ENCODE results near the gene TRPV4. TPM values are rescaled to one million over a fixed set of nuclear protein-coding genes. Genes with fewer than 3 reads are reported as not detected.

TRPV4 gene
- total RNA-seq, 2 experiments from 2014 or later, result not detected

DNA sequence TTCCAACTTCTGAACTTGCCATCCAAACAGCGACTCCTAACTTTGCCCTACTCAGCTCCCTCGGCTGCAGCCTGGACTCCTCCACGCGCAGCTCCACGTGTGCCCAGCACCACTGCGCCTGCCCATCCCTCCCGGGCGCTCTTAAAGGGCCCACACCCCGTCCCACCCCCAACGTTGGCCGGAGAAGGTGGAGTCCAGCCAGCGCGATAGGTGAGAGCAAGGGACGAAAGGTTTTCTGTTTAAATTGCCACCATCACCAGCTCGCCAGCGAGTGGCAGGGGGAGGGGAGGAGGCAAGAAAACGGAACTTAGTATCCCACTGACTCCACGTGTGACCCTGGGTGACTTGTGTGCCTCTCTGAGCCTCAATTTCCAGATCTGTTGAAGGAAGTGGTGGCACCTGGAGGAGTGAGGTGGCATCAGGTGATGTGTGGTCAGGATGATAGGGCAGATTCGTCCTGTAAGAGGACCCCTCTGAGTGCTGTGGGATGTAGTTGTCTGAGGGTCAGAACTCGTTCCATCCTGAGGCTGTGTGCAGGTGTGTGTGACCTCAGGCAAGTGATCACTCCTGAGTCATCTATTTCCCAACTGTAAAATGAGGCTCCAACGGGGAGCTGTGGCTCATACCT is 59.7 kb downstream of the TRPV4 start:
- ATAC-seq, result no peak
- peaks cover 7% of the 10 kb centered on the region for H3K4me1 Mint-ChIP-seq

DNA sequence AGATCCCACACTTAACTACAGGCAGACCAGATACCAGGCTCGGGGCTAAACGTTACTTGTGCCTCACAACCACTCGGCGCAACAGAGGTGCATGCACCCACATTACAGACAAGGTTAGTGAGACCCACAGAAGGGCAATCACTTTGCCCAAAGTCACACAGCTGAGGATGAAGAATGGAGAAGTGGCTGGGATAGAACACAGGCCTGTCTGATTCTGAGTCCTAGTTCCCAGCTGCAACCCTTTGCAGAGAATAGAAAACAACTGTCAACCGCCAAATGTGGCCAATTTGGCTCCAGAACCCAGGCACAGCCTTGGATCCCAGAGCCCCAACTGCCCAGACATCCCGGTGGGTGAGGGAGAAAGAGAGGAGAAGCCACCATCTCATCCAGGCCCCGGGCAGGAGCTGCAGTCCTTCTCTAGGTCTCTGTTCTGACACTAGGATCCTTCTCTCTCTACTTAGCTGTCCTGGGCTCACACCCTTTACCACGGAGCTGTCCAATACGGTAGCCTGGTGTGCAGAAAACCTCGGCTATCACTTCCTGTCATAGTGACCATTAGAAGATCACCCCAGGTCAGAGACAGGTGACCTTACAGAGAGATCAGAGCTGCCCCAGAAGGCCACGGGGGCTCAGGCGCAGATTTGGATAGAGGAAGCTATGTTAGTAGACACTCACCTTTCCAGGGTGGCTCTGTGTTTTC is 60.4 kb downstream of the TRPV4 start:
- DNase-seq (no peak), ATAC-seq (no peak)
- H3K4me3 Mint-ChIP-seq, result no peak overlapping the region
- intact Hi-C loops (cut with DNase I, micrococcal nuclease), result no loop called here
- H3K27me3 Mint-ChIP-seq, result peaks cover 2% of the 10 kb centered on the region
- ChIA-PET CTCF (interaction anchor here (0.7 to 6.6 kb wide), 8 partner anchors 19 to 254 kb away, joined by 3 to 58 read pairs (median 5); partner anchors contain the start of gene MMAB), POLR2A (no interaction called here)
- no peaks in the 10 kb centered on the region for H3K36me3 Mint-ChIP-seq (ENCODE audit: low read depth)
- no peak overlapping the region for H3K27ac Mint-ChIP-seq
- peaks cover 7% of the 10 kb centered on the region for H3K4me1 Mint-ChIP-seq
- H3K9me3 Mint-ChIP-seq (ENCODE audit: low read depth), result no peaks in the 10 kb centered on the region

More for the DNA sequence above, 59.7 kb downstream of the TRPV4 start:
- H3K27ac Mint-ChIP-seq, result no peak overlapping the region
- no peak for DNase-seq
- CTCF ChIA-PET, result interaction anchor here (0.8 to 6.6 kb wide), 11 partner anchors 19 to 340 kb away, joined by 3 to 58 read pairs (median 5); partner anchors contain the start of gene MMAB
- H3K36me3 Mint-ChIP-seq (ENCODE audit: low read depth), result no peaks in the 10 kb centered on the region
- POLR2A ChIA-PET, result no interaction called here
- H3K27me3 Mint-ChIP-seq, result peaks cover 2% of the 10 kb centered on the region
- no peak overlapping the region for H3K4me3 Mint-ChIP-seq
- intact Hi-C loops (cut with DNase I, micrococcal nuclease), result loop anchor here in 1 of 2 experiments (2.0 kb wide), 1 partner anchor 341 kb away; no protein-coding TSS in a partner anchor
- H3K9me3 Mint-ChIP-seq (ENCODE audit: low read depth), result no peaks in the 10 kb centered on the region

DNA sequence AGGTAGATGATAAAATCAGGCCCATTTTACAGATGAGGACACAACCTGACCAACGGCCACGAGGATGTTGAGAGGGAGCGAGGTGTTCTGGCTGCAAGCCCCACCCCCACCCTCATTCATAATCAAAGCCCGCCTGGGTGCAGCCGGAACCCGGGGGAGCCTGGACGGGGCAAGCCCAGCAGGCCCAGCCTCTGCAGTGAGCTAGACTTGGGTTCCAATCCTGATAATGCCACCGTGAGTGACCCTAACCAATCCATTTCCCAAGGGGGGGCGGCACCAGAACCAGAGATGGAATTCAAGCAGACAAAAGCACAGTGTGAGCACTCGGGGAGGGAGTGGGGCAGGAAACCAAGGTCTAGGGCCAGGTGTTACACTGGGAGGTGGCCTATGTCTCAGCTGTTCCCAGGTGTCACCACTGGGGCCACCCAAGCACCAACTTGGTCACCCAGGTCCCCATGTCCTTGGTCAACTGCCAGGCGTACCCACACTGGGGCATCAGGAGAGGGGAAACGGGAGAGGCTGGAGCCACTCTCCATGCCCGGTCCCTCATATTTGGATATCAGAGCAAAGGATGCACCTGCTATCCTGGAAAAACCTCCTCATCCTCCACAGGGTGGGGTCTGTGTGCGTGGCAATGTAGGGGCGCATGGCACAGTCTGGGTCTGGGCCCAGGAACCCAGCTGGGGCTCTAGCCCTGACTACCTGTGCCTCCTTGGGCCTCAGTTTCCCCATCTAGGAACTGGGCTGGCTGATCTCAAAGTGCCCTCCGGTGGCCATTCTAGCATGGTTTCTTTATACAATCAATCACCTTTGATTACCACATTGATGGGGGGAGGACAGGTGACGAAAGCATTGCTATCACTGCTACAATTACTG is 61.2 kb downstream of the TRPV4 start:
- DNase-seq, result no peak
- ChIA-PET CTCF (interaction anchor here (0.6 to 2.2 kb wide), 6 partner anchors 14 to 579 kb away, joined by 3 to 10 read pairs (median 4); partner anchors contain the start of gene MMAB), POLR2A (no interaction called here)
- H3K4me3 Mint-ChIP-seq, result no peak overlapping the region
- no peaks in the 10 kb centered on the region for H3K36me3 Mint-ChIP-seq (ENCODE audit: low read depth)
- peaks cover 2% of the 10 kb centered on the region for H3K27me3 Mint-ChIP-seq
- peaks cover 2% of the 10 kb centered on the region for H3K4me1 Mint-ChIP-seq
- H3K9me3 Mint-ChIP-seq (ENCODE audit: low read depth), result no peaks in the 10 kb centered on the region
- ATAC-seq, result no peak
- H3K27ac Mint-ChIP-seq, result no peak overlapping the region
- intact Hi-C loops (cut with DNase I, micrococcal nuclease), result no loop called here

DNA sequence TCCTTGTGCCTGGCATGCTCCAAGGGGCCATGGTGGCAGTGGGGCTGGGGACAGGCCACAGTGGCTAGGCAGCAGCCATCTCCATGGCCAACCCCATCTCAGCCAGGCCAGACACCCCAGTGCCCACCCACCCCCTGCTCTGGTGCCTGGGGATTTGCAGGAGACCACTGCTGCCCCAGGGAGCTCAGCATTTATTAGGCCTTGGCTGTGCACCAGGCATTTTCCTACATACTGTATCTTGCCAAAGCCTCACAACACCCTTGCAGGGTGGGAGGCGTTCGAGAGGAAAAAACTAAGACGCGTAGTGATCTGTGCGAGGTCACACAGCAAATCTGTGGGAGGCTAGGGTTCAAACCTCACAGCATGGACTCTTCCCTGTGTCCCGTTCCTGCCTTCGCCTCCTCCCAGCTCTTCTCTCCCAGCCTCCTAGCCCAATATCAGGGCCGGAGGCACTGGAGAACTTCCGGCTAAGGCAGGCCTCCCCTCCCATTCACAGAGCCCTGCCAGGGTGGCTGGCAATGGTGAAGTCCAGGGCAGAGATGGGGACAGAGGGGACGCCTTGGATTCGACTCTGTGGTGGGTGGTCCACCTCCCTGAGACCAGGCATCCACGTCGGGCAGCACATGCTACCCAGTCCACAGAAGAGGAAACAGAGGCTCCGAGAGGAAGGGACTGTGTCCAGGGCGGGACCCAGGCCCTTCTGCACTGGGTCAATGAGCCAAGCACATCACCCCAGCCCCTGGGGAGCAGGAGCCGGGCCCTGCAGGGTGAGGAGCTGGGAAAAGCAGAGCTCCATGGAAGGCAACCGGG is 62.1 kb downstream of the TRPV4 start:
- Mint-ChIP-seq H3K4me1 (peaks cover 2% of the 10 kb centered on the region), H3K27me3 (peaks cover 2% of the 10 kb centered on the region), H3K36me3 (ENCODE audit: low read depth) (no peaks in the 10 kb centered on the region), H3K9me3 (ENCODE audit: low read depth) (no peaks in the 10 kb centered on the region), H3K27ac (no peak overlapping the region), H3K4me3 (no peak overlapping the region)
- ChIA-PET POLR2A (no interaction called here), CTCF (interaction anchor here (0.7 to 2.2 kb wide), 2 partner anchors 15 to 174 kb away, joined by 3 to 6 read pairs; no protein-coding TSS in a partner anchor)
- no peak for ATAC-seq
- intact Hi-C loops (cut with DNase I, micrococcal nuclease), result no loop called here
- DNase-seq, result no peak

DNA sequence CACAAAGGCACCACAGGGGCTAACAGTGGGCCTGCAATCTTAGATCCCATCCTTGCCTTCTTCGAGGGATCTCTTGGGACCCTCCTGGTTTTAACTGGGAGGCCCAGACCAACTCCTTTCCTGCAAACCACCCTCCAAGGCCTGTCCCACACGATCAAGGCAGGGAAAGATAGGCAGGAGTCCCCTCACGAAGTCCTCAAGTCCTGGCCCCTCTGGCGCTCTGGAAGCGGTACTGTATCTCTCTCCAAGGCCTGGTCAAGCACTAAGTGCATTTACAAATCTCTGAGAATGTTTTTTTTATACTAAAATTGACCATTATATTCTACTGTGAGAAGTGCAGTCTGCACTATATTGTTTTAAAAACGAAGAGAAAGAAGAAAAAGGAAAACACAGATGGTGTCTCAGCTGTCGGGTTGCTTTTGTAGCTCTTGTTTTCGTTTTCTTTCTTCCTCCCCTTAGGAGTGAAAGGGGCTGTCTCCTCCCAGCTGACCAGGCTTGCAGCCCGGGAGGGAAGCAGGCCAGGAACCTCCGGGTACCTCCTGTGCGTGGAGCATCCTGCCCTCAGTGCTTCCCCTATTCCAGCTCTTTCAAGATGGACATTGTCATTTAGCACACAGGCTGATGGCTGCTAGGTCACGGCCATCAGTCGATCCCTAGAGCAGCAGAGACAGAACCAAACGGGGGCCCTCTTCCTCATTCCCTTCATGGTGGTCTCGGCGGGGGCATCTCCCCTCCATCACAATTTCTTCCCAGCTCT is 62.9 kb downstream of the TRPV4 start:
- no peaks in the 10 kb centered on the region for H3K36me3 Mint-ChIP-seq (ENCODE audit: low read depth)
- H3K4me3 Mint-ChIP-seq, result no peak overlapping the region
- H3K27me3 Mint-ChIP-seq, result peaks cover 2% of the 10 kb centered on the region
- CTCF ChIA-PET, result interaction anchor here (2.2 kb wide), 1 partner anchor 173 kb away, joined by 6 read pairs; no protein-coding TSS in a partner anchor
- no peak for DNase-seq
- POLR2A ChIA-PET, result no interaction called here
- no peak for ATAC-seq
- intact Hi-C loops (cut with DNase I, micrococcal nuclease), result no loop called here
- no peak overlapping the region for H3K27ac Mint-ChIP-seq
- H3K9me3 Mint-ChIP-seq (ENCODE audit: low read depth), result no peaks in the 10 kb centered on the region
- H3K4me1 Mint-ChIP-seq, result peaks cover 2% of the 10 kb centered on the region

DNA sequence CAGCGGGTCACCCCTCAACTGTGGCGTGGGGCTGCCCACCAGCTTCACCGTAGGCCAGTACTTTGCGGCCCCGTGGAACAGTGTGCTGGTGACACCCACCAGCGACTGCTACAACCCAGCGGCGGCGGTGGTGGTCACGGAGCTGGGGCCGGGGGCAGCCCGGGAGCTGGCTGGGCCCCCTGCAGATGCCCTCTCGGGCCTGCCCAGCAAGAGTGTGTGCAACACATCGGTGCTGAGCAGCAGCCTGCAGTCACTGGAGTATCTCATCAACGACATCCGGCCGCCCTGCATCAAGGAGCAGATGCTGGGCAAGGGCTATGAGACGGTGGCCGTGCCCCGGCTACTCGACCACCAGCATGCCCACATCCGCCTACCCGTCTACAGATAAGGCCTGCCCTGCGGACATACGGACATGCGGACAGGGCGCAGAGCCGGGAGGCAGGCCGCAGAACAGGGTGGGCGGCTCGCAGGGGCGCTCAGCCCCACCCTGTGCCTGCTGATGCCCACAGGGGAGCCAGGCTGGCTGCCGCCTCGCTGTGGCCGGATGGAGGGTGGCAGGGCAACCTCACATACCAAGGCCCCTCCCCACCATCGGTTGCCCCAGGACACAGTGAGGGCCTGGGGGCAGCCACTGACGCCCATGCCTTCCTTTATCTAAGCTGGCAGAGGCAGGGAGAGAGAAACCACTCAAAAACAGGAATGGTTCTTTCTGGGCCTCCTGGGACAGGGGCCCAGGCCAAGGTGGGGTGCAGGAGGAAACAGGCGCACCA is 64.1 kb downstream of the TRPV4 start:
- H3K4me3 Mint-ChIP-seq, result no peak overlapping the region
- no peak overlapping the region for H3K27ac Mint-ChIP-seq
- no peak for ATAC-seq

DNA sequence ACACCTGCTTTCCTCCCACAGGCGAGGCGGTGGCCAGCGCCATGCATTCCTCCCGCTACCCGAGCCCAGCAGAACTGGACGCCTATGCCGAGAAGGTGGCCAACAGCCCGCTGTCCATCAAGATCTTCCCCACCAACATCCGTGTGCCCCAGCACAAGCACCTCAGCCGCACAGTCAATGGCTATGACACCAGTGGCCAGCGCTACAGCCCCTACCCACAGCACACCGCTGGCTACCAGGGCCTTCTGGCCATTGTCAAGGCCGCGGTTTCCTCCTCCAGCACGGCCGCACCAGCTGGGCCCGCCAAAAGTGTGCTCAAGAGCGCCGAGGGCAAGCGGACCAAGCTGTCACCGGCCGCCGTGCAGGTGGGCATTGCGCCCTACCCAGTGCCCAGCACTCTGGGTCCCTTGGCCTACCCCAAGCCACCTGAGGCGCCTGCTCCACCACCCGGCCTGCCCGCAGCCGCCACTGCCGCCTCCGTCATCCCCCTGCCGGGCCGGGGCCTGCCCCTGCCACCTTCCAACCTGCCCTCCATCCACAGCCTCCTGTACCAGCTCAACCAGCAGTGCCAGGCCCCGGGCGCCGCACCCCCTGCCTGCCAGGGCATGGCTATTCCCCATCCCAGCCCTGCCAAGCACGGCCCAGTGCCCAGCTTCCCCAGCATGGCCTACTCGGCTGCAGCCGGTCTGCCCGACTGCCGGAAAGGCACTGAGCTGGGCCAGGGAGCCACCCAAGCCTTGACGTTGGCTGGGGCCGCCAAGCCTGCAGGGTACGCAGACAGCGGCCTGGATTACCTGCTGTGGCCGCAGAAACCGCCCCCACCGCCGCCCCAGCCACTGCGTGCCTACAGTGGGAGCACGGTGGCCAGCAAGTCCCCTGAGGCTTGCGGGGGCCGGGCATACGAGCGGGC is 65.0 kb downstream of the TRPV4 start:
- H3K4me1 Mint-ChIP-seq, result peaks cover 2% of the 10 kb centered on the region
- POLR2A ChIA-PET, result no interaction called here
- no peak overlapping the region for H3K4me3 Mint-ChIP-seq
- intact Hi-C loops (cut with DNase I, micrococcal nuclease), result no loop called here
- no peaks in the 10 kb centered on the region for H3K36me3 Mint-ChIP-seq (ENCODE audit: low read depth)
- peaks cover 2% of the 10 kb centered on the region for H3K9me3 Mint-ChIP-seq (ENCODE audit: low read depth)
- DNase-seq (no peak), ATAC-seq (no peak)
- no peak overlapping the region for H3K27ac Mint-ChIP-seq
- H3K27me3 Mint-ChIP-seq, result no peaks in the 10 kb centered on the region
- CTCF ChIA-PET, result no interaction called here

More for the DNA sequence above, 64.1 kb downstream of the TRPV4 start:
- no peak for DNase-seq
- POLR2A ChIA-PET, result no interaction called here
- no peaks in the 10 kb centered on the region for H3K9me3 Mint-ChIP-seq (ENCODE audit: low read depth)
- H3K4me1 Mint-ChIP-seq, result peaks cover 2% of the 10 kb centered on the region
- no peaks in the 10 kb centered on the region for H3K36me3 Mint-ChIP-seq (ENCODE audit: low read depth)
- intact Hi-C loops (cut with DNase I, micrococcal nuclease), result no loop called here
- peaks cover 2% of the 10 kb centered on the region for H3K27me3 Mint-ChIP-seq
- CTCF ChIA-PET, result no interaction called here

DNA sequence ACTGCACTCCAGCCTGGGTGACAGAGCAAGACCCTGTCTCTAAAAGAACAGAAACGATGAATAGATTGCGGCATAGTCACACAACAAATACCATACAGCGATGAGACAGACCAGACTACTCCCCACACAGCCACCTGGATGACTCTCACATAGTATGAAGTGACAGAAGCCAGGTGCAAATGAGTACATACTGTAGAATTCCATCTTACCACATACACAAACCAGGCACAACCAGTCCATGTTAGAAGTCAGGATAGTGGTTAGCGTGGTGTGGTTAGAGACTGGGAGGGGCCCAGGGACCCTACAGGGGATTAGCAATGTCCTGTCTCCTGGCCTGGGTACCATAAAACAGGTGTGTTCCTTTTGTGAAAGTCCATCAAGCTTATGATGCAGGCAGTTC is 65.7 kb downstream of the TRPV4 start:
- CTCF ChIA-PET, result no interaction called here
- H3K27me3 Mint-ChIP-seq, result no peaks in the 10 kb centered on the region

DNA sequence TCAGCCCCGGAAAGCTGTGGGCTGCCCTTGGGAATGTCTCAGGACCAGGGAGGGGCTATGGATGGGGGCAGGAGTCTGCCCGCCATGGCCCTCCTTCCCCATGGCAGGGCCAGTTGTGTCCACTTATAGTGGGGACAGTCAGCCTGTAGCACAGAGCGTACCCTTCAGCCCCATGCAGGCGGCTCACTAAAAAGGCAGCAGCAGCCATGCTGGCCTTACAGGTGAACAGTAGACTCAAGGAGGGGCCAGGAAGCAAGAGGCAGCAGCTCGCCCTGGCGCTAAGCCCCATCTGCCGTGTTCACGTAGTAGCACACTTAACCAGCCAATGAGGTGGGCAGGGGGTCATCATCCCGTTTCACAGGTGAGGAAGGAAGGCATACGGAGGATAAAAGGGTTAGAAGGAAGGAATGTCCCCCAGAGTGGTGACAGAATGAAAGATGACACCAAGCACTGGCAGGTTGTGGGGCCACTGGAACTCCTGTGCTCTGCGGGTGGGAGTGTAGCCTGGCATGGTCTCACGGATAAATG is 66.9 kb downstream of the TRPV4 start:
- POLR2A ChIA-PET, result no interaction called here
- H3K4me3 Mint-ChIP-seq, result no peak overlapping the region
- H3K27ac Mint-ChIP-seq, result no peak overlapping the region
- H3K9me3 Mint-ChIP-seq (ENCODE audit: low read depth), result peaks cover 4% of the 10 kb centered on the region
- intact Hi-C loops (cut with DNase I, micrococcal nuclease), result no loop called here
- H3K36me3 Mint-ChIP-seq (ENCODE audit: low read depth), result no peaks in the 10 kb centered on the region
- H3K4me1 Mint-ChIP-seq, result peaks cover 5% of the 10 kb centered on the region
- no peaks in the 10 kb centered on the region for H3K27me3 Mint-ChIP-seq
- DNase-seq (no peak), ATAC-seq (no peak)
- CTCF ChIA-PET, result interaction anchor here (0.8 kb wide), 2 partner anchors 169 to 802 kb away, joined by 3 read pairs; no protein-coding TSS in a partner anchor

More for the DNA sequence above, 65.7 kb downstream of the TRPV4 start:
- H3K9me3 Mint-ChIP-seq (ENCODE audit: low read depth), result peaks cover 4% of the 10 kb centered on the region
- no peaks in the 10 kb centered on the region for H3K36me3 Mint-ChIP-seq (ENCODE audit: low read depth)
- peaks cover 5% of the 10 kb centered on the region for H3K4me1 Mint-ChIP-seq
- H3K27ac Mint-ChIP-seq, result no peak overlapping the region
- intact Hi-C loops (cut with DNase I, micrococcal nuclease), result no loop called here
- DNase-seq (no peak), ATAC-seq (no peak)
- POLR2A ChIA-PET, result no interaction called here
- no peak overlapping the region for H3K4me3 Mint-ChIP-seq
